ENCODE measurements around the gene SLCO2B1. TPM values are rescaled to one million over a fixed set of nuclear protein-coding genes. Genes with fewer than 3 reads are reported as not detected.

The SLCO2B1 gene
- total RNA-seq, 1 donor from 2014 or later: 5.0 TPM

DNA sequence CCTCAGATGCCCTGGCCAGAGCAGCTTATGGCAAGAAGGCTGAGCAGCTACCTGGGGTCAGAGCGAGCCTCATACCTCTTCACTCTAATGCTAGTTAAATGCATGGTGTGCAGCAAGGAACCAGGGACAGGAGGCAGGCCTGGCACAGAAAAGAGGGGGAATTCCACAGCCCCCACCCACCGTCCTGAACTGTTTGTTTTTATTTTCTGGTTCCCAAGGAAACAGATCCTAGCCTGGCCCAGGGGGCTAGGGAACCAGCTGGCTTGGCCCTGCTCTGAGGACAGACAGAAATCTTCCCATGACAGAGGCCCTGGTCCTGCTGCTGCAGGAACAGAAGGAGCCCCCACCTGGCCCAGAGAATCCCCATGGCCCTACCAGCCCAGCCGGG is 40.4 kb downstream of the SLCO2B1 start:
- peak; percentile 70 to 76 for DNase-seq (ENCODE audit: low read depth in 2 of 2)

DNA sequence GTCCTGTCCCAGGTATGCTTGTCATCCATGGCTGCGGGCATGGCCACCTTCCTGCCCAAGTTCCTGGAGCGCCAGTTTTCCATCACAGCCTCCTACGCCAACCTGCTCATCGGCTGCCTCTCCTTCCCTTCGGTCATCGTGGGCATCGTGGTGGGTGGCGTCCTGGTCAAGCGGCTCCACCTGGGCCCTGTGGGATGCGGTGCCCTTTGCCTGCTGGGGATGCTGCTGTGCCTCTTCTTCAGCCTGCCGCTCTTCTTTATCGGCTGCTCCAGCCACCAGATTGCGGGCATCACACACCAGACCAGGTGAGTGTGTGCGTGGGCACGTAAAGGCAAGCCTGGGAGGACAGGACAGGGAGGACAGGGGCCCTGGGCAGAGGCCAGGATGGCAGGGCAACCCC is 42.4 kb downstream of the SLCO2B1 start:
- no peak for DNase-seq (ENCODE audit: low read depth in 2 of 2)

GRCh38 chr11:75193711-75194110 is 42.8 kb downstream of the SLCO2B1 start:
- DNase-seq (ENCODE audit: low read depth in 2 of 2): no peak

DNA sequence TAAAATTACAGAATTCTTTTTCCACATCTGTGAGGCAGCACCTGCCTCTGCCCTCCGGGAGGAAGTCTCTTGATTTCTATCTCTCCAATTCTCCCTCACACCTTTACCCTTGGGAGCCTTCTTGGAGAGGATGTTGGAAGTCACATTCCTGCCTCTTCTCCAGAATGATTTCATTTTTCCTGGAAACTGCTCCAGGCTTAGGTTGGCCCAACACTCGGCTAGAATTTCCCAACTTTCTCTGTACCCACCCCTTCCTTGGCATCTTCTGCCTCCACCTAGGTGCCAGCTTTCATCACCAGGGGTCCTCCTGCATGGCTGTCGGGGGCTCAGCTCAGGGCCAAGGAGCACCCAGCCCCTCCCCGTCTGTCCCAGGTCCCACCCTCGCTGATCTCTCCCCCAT is 43.2 kb downstream of the SLCO2B1 start:
- no peak for DNase-seq (ENCODE audit: low read depth in 2 of 2)

GRCh38 chr11:75195167-75195962 is 44.5 kb downstream of the SLCO2B1 start:
- DNase-seq (ENCODE audit: low read depth in 2 of 2): peak in 1 of 2 donors; percentile 44

- DNase-seq (ENCODE audit: low read depth in 2 of 2): peak in 1 of 2 donors; percentile 43
Measured at GRCh38 chr11:75196426-75196825, 45.5 kb downstream of the SLCO2B1 start.

DNA sequence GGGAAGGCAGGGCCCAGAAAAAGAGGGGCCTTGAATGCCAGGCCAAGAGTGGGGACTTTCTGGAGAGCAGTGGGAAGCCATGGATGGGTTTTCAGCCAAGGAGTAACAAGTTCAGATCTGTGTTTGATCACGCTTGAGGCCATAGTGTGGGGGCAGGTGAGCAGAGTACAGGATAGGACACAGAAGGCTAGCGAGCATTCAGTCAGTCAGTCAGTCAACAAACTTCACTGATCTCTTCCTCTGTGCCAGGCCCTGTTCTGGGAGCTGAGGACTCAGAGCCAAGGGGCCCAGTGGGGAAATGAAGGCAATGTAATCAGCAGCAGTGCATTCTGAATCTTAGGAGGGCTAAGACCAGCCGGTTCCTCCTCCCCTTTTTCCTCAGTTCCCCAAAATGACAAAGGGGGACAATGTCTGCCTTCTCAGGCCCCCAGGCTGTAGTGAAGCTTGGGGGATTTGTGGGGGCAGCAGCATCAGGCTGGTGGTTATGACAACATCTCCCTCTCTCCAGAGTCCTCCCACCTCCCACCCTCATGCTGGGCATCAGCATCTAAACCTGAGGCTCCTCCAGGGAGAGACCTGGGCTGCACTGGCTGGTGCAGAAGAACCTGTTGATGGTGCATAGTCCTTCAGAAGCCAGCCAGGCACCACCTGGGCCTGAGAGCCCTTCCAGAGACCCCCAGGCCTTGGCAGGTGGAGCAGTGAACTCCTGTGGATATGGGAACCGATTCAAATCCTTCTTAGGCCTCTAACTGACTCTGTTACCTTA is 46.8 kb downstream of the SLCO2B1 start:
- DNase-seq (ENCODE audit: low read depth in 2 of 2): no peak

DNA sequence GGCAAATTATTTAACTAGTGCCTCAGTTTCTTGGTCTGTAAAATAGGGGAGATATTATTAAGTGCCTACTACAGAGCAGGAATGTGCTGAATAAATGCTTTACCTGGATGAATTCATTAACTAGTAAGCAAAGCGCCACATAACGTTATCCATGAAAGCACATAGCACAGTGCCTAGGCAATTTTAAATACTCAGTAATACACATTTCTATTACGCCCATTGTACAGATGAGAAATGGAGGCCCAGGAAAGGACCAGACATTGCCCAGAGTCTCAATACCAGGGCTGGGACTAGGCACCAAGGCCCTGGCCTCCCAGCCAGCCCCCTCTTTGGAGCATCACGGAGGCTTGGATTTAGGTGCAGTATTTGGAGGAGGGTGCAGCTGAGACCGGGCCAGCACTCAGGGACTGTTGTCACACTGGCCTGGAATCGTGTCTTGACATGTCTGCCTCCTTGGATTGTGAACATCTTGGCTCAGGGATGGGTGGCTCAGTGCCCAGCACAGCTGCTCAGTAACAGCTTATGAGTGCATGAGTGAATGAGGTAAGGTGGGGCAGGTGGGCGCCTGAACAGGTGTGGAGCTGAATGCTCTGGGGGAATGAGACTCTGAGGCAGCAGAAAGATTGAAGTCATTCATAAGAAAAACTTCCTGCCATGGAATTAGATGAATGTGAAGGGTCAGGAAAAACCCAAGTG is 47.5 kb downstream of the SLCO2B1 start:
- no peak for DNase-seq (ENCODE audit: low read depth in 2 of 2)

DNA sequence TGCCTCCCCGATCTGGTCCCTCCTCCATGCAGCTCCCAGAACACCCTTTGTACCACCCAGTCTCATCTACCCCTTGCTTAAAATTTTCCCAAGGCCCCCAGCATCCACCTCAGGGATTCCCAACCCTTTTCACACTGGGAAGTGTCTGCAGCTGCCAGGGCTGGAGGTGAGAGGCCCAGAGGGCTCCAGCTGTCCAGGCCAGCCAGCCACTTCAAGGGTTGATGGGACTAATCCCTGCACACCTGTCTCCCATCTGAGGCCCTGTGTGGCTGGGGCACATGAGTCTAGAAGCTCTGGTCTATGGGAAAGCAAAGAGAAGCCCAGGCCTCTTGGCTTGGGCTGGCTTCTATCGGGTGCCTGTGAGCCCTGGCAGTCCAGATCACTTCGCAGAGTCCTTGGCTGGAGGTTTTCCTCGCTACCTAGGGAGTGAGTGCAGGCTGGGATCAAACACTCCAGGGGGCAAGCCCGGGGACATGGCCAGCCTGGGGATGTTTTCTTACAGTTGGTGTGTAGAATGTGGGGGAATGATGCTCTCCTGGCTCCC is 48.6 kb downstream of the SLCO2B1 start:
- DNase-seq (ENCODE audit: low read depth in 2 of 2): no peak

GRCh38 chr11:75200051-75200450 is 49.1 kb downstream of the SLCO2B1 start:
- no peak for DNase-seq (ENCODE audit: low read depth in 2 of 2)

DNA sequence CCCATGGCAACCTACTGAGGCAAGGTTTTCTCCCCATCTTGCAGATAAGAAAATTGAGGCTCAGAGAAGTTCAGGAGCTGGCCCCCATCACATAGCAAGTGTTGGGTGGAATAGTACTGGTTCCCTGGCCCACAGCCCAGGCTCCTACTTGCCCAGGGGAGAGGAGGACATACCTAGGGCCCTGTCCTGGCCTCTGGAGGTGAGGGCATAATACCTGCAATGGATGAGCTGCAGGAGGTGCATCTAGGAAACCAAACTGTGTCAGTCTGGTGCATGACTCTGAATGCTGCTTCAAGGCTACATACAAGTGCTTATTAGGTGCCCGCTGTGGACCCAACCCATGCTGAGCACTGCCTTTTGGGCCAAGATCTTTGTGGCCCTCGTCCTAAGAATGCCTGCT is 49.6 kb downstream of the SLCO2B1 start:
- no peak for DNase-seq (ENCODE audit: low read depth in 2 of 2)

DNA sequence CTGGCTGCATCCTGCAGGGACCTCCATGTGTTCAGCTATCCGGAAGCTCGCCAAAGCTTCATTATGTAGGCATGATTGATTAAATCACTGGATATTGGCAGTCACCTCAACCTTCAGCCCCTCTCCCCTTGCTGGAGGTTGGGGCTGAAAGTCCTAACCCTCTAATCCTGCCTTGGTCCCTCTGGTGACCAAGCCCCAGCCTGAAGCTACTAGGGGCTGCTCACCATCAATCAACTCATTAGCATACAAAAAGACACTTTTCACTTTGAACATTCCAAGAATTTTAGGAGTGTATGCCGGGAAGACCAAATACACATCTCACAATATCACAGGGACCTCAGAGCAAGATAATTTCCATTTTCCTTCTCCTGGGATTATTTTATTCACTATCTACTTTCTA is 50.9 kb downstream of the SLCO2B1 start:
- no peak for DNase-seq (ENCODE audit: low read depth in 2 of 2)

DNA sequence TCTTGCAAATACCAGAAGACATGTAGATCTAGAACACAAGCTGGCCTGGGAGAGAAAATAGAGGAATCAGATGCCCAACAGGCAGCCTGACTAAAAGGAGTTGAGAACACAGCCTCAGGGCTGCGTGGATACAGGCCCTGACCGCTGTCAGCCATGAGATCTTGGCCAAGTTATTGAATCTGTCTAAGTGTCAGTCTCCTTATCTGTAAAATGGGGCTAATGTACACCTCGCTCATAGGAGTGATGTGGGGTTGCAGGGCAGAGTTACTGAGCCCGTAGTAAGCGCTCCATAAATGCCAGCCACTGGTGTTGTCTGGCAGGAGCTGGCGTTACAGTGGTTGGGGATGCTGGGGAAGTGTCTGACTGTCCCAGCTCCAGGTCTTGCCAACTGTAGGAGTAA is 51.3 kb downstream of the SLCO2B1 start:
- no peak for DNase-seq (ENCODE audit: low read depth in 2 of 2)

DNA sequence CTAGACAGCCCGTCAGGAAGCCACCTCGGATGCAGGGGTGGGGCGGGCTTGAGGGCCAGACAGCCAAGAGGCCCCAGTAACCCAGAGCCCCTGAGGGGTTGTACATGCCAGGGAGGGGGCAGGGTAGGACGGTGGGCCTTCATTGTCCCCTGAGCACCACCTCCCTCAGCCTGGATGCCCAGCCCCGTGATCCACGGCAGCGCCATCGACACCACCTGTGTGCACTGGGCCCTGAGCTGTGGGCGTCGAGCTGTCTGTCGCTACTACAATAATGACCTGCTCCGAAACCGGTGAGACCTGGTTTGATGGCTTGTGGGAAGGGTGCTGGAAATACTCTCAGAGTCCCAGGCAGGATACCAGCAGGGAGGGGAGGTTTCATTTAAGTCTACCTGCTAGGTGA is 52.2 kb downstream of the SLCO2B1 start:
- no peak for DNase-seq (ENCODE audit: low read depth in 2 of 2)

DNA sequence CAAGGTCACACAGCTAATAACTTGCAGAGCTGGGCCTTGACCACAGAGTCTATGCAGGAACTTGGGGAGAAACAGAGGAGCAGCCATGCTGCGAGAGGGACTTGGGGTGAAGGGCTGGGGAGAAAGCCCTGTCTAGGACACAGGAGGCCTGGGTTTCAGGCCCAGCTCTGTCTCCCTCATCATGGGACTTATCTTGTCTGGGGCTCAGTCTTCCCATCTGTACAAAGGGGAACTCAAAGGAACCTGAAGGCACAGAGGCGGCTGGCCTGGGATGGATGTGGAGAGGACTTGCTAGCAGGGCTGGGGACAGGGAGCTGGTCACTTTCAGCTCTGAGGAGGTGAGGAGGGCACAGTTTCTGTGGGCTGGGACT is 52.7 kb downstream of the SLCO2B1 start:
- DNase-seq (ENCODE audit: low read depth in 2 of 2): no peak

- DNase-seq (ENCODE audit: low read depth in 2 of 2): no peak
Measured at GRCh38 chr11:75204012-75204674, 53.2 kb downstream of the SLCO2B1 start.

DNA sequence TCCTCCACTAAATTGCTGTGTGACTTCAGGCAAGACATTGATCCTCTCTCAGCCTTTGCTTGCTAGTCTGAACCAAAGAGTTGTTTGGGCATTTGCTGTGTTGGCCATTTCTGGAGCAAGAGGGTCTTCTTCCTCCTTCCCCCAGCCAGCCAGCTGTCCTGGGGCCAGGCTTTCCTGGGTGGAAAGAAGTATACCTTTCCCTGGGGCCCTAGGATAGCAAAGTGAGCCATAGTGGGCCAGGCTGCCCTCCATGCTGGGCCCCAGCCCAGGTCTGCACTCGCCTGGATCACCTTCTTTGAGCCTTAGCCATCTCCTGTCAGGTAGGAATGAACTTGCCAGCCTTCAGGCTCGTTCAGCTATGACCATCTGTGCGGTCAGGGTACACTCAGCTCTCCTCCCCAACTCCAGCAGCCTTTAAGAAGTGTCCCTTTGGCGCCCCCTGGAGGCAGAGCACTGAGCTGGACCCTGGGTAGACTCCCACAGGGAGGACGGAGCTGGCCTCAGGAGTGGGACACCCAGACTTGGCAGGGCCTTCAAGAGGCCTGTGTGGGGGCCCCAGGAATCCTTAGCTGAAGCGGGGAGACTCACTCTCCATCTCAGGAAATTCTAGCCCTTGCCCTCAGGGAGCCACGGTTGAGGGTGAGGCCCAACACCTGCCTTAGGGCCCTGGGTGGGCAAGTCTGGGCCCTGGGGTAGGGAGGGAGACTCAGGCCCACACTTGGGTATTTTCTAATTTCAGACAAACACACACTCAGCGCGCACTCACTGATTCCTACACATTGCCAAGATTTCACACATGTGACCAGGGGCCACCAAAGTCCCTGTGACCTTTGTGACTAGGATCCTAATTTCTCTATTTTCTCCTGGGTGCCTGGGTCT is 54.0 kb downstream of the SLCO2B1 start:
- DNase-seq (ENCODE audit: low read depth in 2 of 2): peak; percentile 61 to 79

- DNase-seq (ENCODE audit: low read depth in 2 of 2): no peak
Measured at GRCh38 chr11:75205564-75206020, 54.7 kb downstream of the SLCO2B1 start.

- no peak for DNase-seq (ENCODE audit: low read depth in 2 of 2)
Measured at GRCh38 chr11:75208446-75208845, 57.5 kb downstream of the SLCO2B1 start.

GRCh38 chr11:75212411-75212810 is 61.5 kb downstream of the SLCO2B1 start:
- DNase-seq (ENCODE audit: low read depth in 2 of 2): no peak

Data from dermis microvascular lymphatic vessel endothelial cell (primary cell).